ENCODE data around the gene FOXN3.

- TF ChIP-seq POLR2A (IDR thresholded peaks at IDR 0.05), result no peak
- no peak for TF ChIP-seq CTCF (IDR thresholded peaks at IDR 0.05)
Observed at GRCh38 chr14:89324501-89325298, 92.3 kb downstream of the FOXN3 start.
